NCI-H2171 (cell line): ENCODE data around the gene PCBP1.
"Not testable (repeated sequence)": the region's sequence is repeated elsewhere in the genome, so short reads cannot be mapped to it uniquely, and the experiment has no call there.

Experiments
- DNase-seq: peaks from one replicate; lab custom pipeline; 2025; lab: John Stamatoyannopoulos, UW

The PCBP1 gene

GRCh38 chr2:70086838-70087701 is at the start of gene PCBP1:
TSS of gene PCBP1 (plus strand) at chr2:70087477. CDS start at chr2:70087744, 267 bp downstream.
- peak; percentile 97 for DNase-seq

- DNase-seq = no peak
Observed at GRCh38 chr2:70039366-70039765, 47.9 kb upstream of the PCBP1 start.

- DNase-seq = no peak
Observed at GRCh38 chr2:70041663-70042062, 45.6 kb upstream of the PCBP1 start.

- no peak for DNase-seq
Observed at GRCh38 chr2:70042246-70042645, 45.0 kb upstream of the PCBP1 start.

- DNase-seq = no peak
Observed at GRCh38 chr2:70043252-70043875, 43.9 kb upstream of the PCBP1 start.

GRCh38 chr2:70044290-70045040 is 42.8 kb upstream of the PCBP1 start:
- DNase-seq = no peak

DNA sequence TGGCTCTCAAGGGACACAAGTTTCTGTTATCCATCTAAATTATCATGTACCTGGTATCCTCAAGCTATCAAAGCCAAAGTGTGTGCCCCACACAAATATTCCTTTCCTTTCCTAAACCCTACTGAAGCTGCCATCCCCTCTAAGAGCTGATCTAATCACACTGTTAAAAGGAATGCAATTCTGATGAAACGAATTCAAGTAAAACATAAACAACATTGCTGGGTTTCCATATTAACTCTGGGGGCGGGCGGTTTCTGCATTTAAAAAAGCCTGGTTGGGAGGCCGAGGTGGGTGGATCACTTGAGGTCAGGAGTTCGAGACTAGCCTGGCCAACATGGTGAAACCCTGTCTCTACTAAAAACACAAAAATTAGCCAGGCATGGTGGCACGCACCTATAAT is 41.9 kb upstream of the PCBP1 start:
- DNase-seq = no peak

DNA sequence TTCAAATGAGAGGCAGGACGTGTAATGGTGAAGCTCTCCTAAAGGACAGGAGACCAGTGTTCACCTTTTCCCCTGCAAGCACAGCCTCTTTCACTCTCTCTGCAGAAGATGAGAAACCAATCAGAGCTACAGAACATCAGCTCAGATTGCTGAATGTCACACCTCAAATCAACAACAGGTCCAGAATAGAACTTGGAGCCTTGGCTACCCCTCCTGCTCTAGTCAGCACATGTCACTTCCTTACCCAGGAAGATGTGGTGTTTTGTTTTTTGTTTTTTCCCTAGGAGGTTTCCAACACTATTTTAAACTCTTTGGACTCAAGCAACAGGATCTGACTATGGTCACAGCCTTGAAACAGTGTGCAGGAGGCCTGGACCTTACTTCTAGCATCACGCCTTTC is 41.3 kb upstream of the PCBP1 start:
- no peak for DNase-seq

DNA sequence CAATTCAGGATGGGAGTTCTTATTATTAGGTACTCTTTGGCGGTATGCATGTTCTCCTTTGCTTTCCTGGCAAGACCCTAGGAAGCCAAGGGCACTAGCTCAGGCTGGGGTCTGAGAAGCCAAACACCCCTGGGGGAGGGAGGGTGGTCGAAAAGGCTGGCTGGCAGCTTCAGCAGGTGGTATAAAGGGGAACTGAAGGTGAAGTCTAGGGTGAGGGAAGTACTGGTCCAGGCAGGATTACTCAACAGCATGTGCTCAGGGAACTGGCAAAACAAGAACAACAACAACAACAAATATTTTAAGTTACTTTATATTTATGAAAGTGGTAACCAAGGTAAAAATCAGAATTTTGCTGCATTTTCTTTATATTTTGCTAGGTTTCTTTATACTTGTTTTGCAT is 40.7 kb upstream of the PCBP1 start:
- no peak for DNase-seq

DNA sequence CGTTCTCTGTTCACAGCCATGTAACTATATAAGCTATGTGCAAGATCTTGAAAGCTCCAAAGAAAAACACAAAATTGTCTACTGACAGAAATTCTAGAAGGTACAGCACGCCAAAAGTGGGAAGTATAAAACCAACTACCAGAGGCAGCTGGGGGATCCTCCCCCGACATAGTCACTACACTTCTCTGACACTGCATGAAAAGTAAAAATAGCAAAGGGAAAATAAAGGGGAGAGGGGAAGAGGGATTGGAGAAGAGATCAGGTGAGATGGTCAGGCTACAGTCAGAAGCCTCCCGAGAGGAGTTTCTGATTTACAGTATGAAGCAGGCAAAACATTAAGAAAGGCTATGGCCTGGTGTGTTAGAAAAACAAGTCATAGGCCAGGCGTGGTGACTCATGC is 39.8 kb upstream of the PCBP1 start:
- no peak for DNase-seq

DNA sequence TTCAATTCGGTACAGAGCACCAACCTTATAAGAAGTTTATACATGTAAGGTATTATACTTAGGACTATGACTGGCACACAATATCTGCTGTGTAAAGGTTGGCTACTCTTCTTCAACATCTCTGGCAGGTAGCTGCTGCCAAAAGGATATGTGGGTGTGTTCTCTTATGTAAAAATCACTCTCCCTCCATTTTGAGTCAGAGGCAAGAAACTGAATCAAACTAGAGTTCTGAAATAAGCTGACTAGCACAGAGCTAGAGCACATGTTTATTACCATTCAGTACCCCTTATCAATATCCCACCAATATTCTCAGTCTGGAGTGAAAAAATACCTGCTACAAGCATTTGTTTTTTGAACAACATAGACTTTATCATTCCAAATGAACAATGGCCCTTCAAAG is 38.0 kb upstream of the PCBP1 start:
- DNase-seq = no peak

DNA sequence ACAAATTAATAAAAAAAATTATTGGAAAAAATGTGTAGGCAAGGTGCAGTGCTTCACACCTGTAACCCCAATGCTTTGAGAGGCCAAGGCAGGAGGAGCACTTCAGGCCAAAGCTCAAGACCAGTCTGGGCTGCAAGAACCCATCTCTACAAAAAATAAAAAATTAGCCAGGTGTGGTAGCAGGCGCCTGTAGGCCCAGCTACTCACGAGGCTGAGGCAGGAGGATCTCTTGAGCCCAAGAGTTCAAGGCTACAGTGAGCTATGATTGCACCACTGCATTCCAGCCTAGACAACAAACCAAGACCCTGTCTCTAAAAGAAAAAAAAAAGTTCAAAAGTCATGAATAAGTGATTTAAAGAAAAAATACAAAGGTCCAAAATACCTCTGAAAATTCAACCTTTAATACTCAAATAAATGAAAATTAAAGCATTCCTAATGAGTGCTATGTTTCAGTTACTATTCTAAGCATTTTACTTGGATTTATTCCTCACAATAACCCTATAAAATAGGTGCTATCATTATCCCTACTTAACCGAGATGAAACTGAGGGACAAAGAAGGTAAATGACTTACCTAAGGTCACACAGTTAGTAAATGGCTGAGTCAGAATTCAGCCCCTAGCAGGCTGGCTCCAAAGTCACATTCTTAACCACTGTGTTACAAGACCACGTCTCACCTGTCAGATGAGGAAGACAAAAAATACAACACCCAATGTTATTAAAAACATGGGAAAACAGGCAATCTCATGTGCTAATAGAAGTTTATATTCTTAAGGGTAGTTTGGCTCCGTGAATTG is 36.4 kb upstream of the PCBP1 start:
- DNase-seq = no peak

- DNase-seq = not testable (repeated sequence)
Observed at GRCh38 chr2:70055259-70055658, 32.0 kb upstream of the PCBP1 start.

DNA sequence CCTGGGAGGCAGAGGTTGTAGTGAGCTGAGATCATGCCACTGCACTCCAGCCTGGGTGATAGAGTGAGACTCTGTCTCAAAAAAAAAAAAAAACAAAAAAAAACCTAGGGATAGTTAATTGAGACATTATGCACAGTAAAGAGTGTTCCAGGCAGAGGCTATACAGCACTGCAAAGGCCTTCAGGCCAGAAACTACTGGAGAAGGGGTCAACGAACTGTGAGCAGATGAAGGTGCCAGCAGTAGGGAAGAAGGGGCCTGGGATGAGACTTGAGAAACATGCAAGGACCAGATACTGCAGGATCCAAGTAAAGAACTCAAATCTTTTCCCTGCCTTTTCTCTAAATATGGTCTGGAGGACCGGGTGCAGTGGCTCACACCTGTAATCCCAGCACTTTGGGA is 26.0 kb upstream of the PCBP1 start:
- no peak for DNase-seq

GRCh38 chr2:70062270-70062669 is 25.0 kb upstream of the PCBP1 start:
- DNase-seq = no peak

- no peak for DNase-seq
Observed at GRCh38 chr2:70068119-70068518, 19.2 kb upstream of the PCBP1 start.

GRCh38 chr2:70069049-70069448 is 18.2 kb upstream of the PCBP1 start:
- DNase-seq = peak; percentile 5

DNA sequence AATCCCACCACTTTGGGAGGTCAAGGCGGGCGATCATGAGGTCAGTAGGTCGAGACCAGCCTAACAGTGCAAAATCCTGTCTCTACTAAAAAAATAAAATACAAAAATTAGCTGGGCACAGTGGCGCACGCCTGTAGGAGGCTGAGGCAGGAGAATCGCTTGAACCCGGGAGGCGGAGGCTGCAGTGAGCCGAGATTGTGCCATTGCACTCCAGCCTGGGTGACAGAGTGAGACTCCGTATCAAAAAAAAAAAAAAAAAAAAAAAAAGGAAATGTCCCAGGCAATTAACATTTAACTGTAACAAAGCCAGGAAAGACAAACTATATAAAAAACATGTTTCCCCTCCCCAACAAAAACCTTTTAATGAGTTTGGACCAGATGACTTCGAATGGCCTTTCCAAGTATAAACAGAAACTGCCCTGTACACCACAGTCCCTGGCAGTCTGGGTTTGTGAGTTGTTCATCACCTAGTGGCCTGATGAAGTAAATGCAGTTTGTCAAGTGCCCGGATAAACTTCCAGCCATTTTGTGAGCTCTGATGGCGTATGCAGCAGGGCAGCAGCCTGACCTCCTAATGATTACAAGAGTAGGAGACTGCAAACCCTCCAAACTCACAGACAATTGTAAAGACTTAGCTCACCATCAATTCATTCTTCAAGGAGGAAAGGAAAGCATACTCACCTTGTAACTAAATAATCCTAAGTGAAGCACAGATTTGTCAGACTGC is 16.6 kb upstream of the PCBP1 start:
- peak; percentile 56 for DNase-seq

DNA sequence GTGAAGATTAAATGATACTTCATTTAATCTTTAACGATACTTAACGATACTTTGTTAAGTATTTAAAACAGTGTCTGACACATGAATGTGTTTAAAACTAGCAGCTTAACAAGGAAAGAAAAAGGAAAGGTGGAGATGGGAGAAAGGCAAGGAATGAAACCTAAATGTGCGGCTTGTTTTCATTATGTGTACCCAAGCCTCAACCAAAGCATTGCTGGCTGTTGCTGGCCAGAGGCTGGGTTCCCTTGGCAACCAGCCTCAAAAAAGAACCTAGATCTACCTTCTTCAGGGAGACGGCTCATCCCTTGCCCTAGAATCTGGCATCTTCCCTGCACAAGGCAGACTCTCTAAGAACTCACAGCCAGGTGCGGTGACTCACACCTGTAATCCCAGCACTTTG is 13.8 kb upstream of the PCBP1 start:
- no peak for DNase-seq

DNA sequence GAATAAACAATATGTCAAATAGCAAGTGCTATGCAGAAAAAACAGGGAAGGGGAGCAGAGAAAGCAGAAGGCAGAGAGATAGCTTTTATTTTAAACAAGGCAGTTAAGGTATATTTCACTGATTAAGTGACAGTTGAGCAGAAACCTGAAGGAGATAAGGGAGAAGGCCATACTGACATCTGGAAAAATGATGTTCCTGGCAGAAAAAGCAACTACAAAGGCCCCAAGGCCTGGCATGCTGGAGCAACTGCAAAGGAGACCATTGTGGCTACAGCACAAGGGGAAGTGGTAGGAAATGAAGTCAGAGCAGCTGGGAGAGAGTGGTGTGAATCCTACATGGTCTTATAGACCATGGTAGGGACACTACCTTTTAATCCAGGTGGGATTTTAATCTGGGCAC is 8.9 kb upstream of the PCBP1 start:
- no peak for DNase-seq

GRCh38 chr2:70080610-70081200 is 6.6 kb upstream of the PCBP1 start:
- DNase-seq = no peak
